Activated CD8-positive, alpha-beta T cell treated with anti-CD3 and anti-CD28 coated beads for 36 hours (primary cell): ENCODE data around the gene ITGA2B. TPM values are rescaled to one million over a fixed set of nuclear protein-coding genes. Genes with fewer than 3 reads are reported as not detected.
"Not testable (repeated sequence)": the region's sequence is repeated elsewhere in the genome, so short reads cannot be mapped to it uniquely, and the experiment has no call there.

Experiments used
- ATAC-seq: fragments of 200-7000 bp; cut with Tn5 transposase; one replicate; pipeline ENCODE4 v1.10.0; 2021; ENCODE audit warnings: mild to moderate bottlenecking, moderate library complexity
- CTCF ChIA-PET: fragments of 350-600 bp; sonication (Branson Sonifier 250); formaldehyde crosslinking; loops from one replicate; lab custom pipeline; 2021; ENCODE audit warnings: antibody characterized with exemption; lab: Charles Lee
- POLR2A ChIA-PET: fragments of 350-600 bp; sonication (Branson Sonifier 250); formaldehyde crosslinking; loops from one replicate; lab custom pipeline; 2021; ENCODE audit warnings: antibody characterized with exemption; lab: Charles Lee
- DNase-seq: peaks from one replicate; pipeline ENCODE4 v3.0.0-alpha.2; 2020
- H3K27ac Mint-ChIP-seq: one replicate; pipeline ENCODE4 v1.8.0; 2021; ENCODE audit warnings: mild to moderate bottlenecking, mixed read lengths
- H3K27me3 Mint-ChIP-seq: one replicate; pipeline ENCODE4 v1.8.0; 2021; ENCODE audit warnings: mixed read lengths
- H3K36me3 Mint-ChIP-seq: one replicate; pipeline ENCODE4 v1.8.0; 2021; ENCODE audit warnings: low read depth, mixed read lengths
- H3K4me1 Mint-ChIP-seq: one replicate; pipeline ENCODE4 v1.8.0; 2021; ENCODE audit warnings: low read depth, mixed read lengths
- H3K4me3 Mint-ChIP-seq: one replicate; pipeline ENCODE4 v1.8.0; 2021; ENCODE audit warnings: mild to moderate bottlenecking, moderate library complexity, mixed read lengths
- H3K9me3 Mint-ChIP-seq: one replicate; pipeline ENCODE4 v1.8.0; 2021; ENCODE audit warnings: mixed read lengths
- CTCF ChIP-seq: fragments of 200-600 bp; IDR thresholded peaks from one replicate; pipeline ENCODE4 v1.8.0; 2022; ENCODE audit warnings: antibody characterized with exemption, mild to moderate bottlenecking
- intact Hi-C: fragments of 100-400 bp; cut with micrococcal nuclease; formaldehyde crosslinking; loops from one replicate; pipeline ENCODE4 v1.10.0; 2022
- total RNA-seq, 2 experiments: library from RNA; stranded (reverse); gene quantifications; one replicate each; pipeline ENCODE4 v1.2.3, GENCODE V29; 2021

Gene ITGA2B
- total RNA-seq, 2 experiments from 2014 or later: 1.1 to 1.7 TPM

GRCh38 chr17:44398692-44399691, 9.5 kb upstream of the ITGA2B start:
- Mint-ChIP-seq H3K9me3 (no peaks in the 10 kb centered on the region), H3K4me1 (peaks cover 6% of the 10 kb centered on the region), H3K27ac (no peak overlapping the region), H3K4me3 (no peak overlapping the region), H3K36me3 (peaks cover 28% of the 10 kb centered on the region), H3K27me3 (no peaks in the 10 kb centered on the region)
- intact Hi-C loops: no loop called here
- DNase-seq (no peak), ATAC-seq (no peak)
- POLR2A ChIA-PET: no interaction called here
- CTCF ChIA-PET: interaction anchor here (0.8 to 1.1 kb wide), 3 partner anchors 11 to 66 kb away, joined by 3 to 4 read pairs (median 4); no protein-coding TSS in a partner anchor
- TF ChIP-seq CTCF: no peak

DNA sequence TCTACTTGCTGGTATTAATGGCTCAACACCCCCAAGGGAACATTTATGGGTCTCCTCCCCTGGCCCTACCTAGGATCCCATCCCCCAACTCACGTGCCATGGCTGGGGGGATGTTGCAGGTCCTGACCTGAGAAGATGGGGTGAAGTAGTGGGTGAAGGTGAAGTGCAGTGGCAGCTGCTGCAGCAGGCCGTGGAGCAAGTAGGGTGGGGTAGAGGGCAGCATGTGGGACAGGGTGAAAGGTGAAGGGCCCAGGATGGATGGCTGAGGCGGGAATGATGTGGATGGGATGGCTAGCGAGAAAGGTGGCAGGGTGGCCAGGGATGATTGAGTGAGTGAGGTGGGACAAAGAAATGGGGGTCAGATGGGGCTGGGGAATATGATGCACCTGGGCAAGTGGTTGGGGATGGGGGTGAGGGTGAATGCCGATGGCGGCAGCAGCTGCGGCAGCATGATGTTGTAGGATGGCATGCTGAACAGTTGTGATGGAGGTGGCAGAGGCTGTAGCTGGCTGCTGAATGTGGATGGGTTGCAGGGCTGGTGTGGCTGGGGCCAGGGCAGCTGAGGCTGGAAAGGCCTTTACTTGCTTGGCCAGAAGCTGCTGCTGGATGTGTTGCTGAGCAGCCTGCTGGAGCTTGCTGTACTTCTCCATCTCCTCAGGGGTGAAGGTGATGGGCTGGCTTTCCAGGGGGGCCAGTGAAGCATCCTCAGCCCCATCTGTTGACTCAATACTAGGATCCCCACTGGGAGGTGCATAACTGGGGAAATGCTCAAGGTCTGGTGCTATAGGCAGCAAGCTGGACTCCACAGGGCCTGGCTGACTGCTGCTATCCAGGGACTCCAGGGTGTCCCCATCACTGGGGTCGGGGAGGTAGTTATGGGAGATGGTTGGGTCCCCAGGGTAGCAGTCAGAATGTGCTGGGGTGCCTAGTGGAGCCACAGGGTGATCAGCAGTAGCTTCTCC, 8.3 kb upstream of the ITGA2B start:
- Mint-ChIP-seq H3K4me3 (no peak overlapping the region), H3K27ac (no peak overlapping the region), H3K4me1 (peaks cover 11% of the 10 kb centered on the region), H3K36me3 (peaks cover 28% of the 10 kb centered on the region), H3K9me3 (no peaks in the 10 kb centered on the region), H3K27me3 (no peaks in the 10 kb centered on the region)
- TF ChIP-seq CTCF: no peak
- DNase-seq: no peak
- ATAC-seq: no peak
- intact Hi-C loops: no loop called here
- POLR2A ChIA-PET: no interaction called here
- CTCF ChIA-PET: interaction anchor here (1.0 to 1.6 kb wide), 4 partner anchors 12 to 126 kb away, joined by 4 to 5 read pairs (median 4); partner anchors contain the start of gene FAM171A2

- Mint-ChIP-seq H3K9me3 (no peaks in the 10 kb centered on the region), H3K4me3 (no peak overlapping the region), H3K4me1 (peaks cover 8% of the 10 kb centered on the region), H3K27me3 (no peaks in the 10 kb centered on the region), H3K27ac (no peak overlapping the region), H3K36me3 (peaks cover 26% of the 10 kb centered on the region)
- no peak for DNase-seq
- CTCF ChIA-PET: interaction anchor here (0.6 to 1.6 kb wide), 5 partner anchors 13 to 127 kb away, joined by 3 to 5 read pairs (median 4); partner anchors contain the start of gene FAM171A2
- no peak for ATAC-seq
- POLR2A ChIA-PET: no interaction called here
- intact Hi-C loops: no loop called here
- TF ChIP-seq CTCF: no peak
These were observed 7.5 kb upstream of the ITGA2B start for GRCh38 chr17:44396946-44397345.

- Mint-ChIP-seq H3K9me3 (no peaks in the 10 kb centered on the region), H3K36me3 (peaks cover 13% of the 10 kb centered on the region)
- intact Hi-C loops: no loop called here
These were observed 5.4 kb upstream of the ITGA2B start for GRCh38 chr17:44394833-44395232.

DNA sequence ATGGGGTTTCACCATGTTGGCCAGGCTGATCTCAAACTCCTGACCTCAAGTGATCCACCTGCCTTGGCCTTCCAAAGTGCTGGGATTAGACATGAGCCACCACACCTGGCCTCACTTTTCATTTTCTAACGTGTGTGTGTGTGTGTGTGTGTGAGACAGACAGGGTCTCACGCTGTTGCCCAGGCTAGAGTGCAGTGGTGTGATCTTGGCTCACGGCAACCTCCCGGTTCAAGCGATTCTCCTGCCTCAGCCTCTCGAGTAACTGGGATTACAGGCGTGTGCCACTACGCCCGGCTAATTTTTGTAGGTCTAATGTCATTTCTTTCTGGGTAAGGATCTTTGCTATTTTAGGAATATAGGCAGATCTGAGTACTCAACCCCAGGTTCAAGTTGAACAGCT, 4.7 kb upstream of the ITGA2B start:
- H3K27ac Mint-ChIP-seq, H3K27me3 Mint-ChIP-seq, H3K9me3 Mint-ChIP-seq, DNase-seq, ATAC-seq, intact Hi-C loops, H3K4me3 Mint-ChIP-seq, H3K36me3 Mint-ChIP-seq, H3K4me1 Mint-ChIP-seq: not testable (repeated sequence)
- ChIA-PET CTCF (interaction anchor here (1.2 kb wide), 1 partner anchor 63 kb away, joined by 3 read pairs; no protein-coding TSS in a partner anchor), POLR2A (interaction anchor here (2.4 kb wide), 1 partner anchor 8 kb away, joined by 5 read pairs; no protein-coding TSS in a partner anchor)

More at GRCh38 chr17:44394833-44395232, 5.4 kb upstream of the ITGA2B start:
- Mint-ChIP-seq H3K27me3 (no peaks in the 10 kb centered on the region), H3K4me1 (peaks cover 8% of the 10 kb centered on the region), H3K27ac (no peak overlapping the region), H3K4me3 (no peak overlapping the region)
- CTCF ChIA-PET: interaction anchor here (1.2 kb wide), 1 partner anchor 63 kb away, joined by 3 read pairs; no protein-coding TSS in a partner anchor
- ATAC-seq (no peak), DNase-seq (no peak)
- no peak for TF ChIP-seq CTCF
- POLR2A ChIA-PET: interaction anchor here (2.4 kb wide), 1 partner anchor 9 kb away, joined by 5 read pairs; no protein-coding TSS in a partner anchor
